GM21423 (cell line): ENCODE measurements around the gene SELPLG.
"Not testable (repeated sequence)": the region's sequence is repeated elsewhere in the genome, so short reads cannot be mapped to it uniquely, and the experiment has no call there.

Experiments
- ATAC-seq: cut with Tn5 transposase; IDR thresholded peaks from one replicate; pipeline ENCODE4 v1.9.1; 2021; ENCODE audit warnings: mild to moderate bottlenecking, moderate library complexity; ENCODE audit not compliant: unreplicated experiment

SELPLG gene

DNA sequence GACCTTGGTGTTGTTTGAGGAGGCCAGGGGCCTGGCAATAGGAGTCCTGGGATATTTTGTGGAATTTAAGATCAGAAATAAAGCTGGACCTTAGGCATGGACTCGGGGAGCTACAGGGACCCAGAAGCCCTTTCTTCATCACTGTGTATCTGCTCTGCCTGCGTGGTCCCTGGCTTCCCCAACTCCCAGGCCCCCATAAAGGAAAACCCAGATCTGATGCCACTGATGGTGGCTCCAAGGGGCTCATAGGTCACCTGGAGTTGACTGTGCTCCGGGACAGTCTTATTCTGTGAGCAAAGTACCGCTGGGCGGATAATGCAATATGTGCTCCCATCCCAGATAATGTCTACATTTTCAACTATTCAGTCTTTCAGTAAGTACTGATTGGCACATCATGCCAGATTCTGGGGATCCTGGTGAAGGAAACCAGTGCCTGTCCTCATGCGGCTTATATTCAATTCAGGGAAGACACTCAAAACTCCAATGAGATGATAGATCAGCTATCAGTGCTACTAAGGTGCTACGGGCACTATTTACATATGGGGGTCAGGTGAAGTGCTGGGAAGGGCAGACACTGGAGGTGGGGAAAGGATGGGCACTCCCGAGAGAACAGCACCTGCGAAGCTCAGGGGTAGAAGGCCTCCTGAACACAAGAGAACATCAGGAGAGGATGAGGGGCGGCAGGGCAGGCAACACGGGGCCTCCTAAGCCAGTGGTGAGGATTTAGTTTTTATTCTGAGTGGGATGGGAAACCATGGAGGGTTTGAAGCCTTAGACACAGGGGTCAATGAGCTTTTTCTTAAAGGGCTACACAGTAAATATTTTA is 5.5 kb upstream of the SELPLG start:
- ATAC-seq, result no peak

DNA sequence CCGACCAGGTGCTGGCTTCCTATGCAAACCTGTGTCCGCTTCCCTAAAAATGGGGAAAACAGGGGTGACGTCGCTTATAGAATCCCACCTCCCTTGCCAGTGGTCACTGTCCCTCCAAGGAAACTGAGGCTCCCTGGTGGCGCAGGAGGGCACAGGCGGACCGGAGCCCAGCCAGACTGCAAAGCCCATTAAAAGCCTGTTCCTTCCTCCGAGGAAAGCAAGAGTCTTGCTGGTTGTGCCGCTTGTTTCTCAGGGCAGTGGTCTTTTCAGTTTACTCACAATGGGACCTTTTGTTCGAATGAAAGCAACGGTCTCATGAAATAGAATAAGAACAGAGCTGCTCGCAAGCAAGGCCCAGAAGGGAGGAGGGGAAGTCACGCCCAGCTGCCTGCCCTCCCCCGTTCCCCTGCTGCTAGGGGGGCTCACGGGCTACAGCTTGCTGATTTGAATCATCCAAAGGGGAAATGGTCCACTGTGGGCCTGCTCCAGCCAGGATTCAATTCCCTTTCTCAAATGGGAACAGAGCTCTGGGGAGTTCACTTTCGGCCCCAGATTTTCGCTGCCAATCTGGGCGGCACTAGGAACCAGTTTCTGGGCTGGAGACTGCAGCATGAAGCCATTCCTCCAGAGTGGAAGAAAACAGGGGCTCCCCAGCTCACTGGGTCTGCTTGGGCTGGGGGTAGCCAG is 4.6 kb upstream of the SELPLG start:
- ATAC-seq, result no peak

DNA sequence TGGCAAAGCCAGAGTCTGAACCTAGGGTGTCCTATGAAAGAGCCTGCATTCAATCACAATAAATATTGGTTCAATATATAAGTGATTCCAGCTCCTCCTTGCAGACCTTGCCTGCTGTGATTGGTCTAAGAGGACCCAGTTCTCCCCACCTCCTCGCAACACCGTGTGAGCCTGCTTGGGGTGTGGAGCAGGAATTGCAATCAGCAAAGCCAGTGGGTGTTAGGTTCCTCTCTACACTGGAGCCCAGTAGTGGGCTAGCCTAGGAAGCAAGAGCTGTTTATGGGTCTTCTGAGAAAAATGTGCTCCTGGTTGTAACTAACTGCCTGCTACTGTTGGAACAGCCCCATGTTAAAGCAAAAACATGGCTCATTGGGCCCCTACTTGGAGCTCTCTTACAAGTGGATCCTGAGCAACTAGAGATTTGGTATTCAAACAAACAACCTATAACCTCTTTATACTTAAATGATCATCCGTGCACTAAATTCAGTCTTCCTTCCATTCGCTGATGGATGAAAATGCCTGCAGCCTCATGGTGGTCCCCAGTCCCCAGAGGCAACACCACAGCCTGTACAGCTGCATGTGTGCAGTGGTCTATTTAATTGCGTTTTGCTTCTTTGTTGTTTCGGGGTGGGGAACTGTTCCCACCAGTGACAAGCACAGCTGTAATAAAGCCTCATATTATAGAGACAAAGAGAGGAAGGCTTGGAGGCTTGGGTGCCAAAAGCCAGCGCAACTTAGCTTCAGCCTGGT is 3.7 kb upstream of the SELPLG start:
- no peak for ATAC-seq

DNA sequence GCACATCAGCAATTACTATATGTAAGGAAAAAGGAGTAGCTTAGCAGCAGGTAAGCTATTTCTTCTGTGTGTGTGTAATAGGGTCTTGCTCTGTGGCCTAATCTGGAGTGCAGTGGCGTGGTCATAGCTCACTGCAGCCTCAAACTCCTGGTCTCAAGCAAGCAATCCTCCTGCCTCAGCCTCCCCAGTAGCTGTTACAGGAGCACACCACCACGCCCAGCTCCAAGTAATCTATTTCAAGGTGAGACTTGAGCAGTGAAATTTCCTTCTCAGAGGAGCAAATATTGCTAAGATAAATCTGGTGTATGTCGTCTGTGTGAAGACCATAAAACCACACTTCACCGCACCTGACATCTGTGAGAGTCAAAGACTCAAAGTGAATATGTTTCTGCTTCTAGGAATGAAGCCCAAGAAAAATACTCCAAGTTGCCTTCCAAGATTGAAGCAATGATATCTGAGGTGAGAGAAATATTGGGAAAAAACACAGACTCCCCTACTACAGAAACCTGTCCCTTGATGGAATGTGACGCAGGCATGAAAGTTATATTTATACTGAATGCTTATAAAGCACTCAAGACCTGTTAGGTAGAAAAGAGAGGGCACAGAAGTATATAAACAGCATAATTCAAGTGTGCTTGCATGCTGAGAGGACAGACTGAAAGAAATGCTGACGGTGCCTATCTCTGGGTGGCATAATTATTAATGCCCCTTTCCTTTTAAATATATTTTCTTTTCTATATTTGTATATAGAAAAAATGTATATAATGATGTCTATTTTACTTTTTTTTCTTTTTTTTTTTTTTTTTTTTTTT is 2.5 kb upstream of the SELPLG start:
- no peak for ATAC-seq

DNA sequence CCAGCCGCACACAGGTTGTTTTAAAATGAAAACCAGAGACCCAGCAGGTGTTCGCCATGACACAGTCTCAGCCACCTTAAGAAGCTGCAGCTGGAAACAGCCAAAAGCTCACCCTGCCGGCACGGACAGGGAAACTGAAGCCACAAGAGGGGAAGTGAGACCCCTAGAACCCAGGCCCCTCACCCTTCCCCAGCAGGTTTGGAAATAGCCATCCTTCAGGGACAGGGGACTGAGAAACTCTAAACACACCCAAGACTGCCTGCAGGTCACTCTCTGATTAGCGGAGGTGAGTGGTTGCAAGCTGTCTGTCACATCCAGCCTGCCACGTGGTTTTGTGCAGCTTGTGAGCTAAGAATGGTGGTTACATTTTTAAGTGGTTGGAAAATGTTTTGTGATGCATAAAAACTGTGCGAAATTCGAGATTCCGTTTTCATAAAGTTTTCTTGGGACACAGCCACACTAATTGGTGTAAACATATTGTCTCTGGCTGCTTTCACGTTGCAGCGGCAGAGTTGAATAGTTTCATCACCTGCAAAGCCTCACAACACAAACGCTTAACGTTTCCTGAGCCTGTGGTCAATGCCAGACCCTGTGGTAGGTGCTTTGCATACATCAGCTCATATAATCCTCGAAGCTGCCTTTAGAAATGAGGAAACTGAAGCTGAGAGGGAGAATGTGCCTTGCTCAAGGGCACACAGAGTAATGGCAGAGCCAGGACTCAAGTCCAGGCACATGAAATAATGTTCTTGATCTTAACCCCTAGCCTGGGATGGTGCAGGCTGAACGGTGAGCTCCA is 1.7 kb upstream of the SELPLG start:
- peak; percentile 46 for ATAC-seq

DNA sequence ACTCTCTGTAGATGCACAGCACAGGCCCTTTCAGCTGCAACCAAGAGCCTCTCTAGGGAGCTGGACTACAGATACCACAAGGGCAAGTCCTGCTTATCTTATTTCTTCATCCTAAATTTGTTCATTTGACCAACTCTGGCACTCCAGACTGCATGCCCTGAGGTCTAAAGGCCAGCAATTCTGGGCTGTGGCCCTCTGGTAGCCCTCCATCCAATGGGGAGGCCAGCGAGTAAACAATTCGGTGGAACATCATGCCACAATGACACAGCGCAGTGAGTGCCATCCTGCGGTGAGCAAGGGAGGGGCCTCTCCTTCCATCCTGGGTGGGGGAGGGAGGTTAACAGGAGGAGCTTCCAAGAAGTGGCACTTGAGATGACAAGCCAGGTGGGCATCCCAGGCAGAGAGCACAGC is 652 bp upstream of the SELPLG start:
- no peak for ATAC-seq

DNA sequence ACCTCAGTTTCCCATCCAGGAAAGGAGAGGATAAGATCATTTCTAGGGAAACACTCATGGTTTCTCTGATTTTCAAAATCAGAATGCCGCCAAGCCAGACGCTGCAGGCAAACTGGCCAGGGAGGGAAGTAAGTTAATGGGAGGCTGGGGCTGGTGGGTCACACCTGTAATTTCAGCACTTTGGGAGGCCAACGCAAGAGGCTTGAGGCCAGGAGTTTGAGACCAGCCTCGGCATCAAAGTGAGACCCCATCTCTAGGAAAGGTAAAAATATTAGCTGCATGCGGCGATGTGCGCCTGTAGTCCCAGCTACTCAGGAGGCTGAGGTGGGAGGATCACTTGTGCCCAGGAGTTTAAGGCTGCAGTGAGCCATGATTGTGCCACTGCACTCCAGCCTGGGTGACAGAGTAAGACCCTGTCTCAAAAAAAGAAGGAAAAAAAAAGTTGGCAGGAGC is 587 bp downstream of the SELPLG start:
- ATAC-seq, result no peak

DNA sequence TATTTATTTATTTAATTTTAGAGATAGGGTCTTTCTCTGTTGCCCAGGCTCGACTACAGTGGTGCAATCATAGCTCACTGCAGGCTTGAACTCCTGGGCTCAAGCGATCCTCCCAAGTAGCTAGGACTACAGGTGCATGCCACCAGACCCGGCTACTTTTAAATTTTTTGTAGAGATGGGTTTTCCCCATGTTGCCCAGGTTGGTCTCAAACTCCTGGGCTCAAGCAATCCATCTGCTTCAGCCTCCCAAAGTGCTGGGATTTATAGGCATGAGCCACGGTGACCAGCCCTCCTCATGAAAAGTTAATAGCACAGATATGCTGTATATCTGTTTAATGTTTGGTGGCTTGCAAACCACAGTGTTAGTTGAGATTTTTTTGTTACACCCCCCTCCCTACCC is 2.4 kb downstream of the SELPLG start:
- ATAC-seq, result not testable (repeated sequence)

DNA sequence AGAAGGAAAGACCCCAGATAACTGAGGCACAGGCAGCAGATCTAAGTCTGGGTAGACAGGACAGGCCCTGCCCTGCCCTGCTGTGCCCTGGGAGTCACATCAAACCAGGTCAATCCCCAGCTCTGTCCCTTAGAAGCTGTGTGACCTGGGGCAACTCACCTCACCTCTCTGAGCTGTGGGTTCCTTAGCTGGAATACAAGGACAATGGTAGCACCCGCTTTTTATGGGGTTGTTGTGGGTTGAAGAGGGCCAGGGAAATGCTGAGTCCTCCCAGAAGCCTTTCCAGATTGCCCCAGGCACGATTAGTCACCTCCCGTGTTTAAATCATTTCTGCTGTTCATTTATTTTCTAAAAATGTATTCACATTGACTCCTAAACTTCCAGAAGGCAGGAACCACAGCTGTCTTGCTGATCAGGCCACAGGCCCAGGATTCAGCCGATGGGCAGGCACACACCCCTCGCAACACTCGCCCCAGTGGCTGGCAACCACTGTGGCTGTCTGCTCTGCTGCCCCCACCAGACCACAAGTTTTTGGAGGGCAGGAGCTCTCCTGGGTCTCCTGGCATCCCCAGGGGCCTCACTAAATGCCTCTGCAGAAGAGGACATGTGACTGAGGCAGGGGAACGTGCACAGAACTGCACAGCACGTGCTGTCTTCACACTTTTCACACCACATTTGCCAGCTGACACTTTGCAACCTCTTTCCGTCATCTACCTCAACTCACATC is 3.0 kb downstream of the SELPLG start:
- ATAC-seq, result no peak

DNA sequence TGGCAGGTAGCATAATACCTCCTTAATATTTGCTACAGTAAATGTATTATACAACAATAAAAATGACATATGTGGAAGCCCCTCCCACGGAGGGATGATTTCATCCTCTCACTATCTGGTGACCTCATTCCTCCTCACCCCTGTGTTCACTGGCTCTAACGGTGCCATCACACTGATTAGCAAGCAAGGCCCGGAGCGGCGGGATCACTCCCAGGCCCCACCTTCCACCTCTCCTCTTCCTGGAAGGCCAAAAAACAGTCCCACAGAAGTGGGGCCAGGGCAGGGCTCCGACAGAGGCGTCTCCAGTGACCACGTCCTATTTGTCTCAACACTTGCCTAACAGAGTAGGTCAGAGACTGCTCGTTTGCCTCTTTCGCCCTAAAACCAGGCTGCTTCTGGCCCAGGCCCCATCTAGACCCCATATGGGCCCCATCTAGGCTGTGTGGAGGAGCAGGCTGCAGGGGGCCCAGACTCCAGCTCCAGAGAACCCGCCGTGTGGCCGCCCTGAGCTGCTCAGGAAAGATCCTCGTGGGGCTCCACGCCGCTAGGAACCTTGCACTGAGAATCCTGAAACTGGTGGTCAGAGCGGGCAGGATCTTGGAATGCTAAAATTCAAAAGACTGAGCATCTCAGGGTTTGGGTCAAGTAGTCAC is 3.7 kb downstream of the SELPLG start:
- no peak for ATAC-seq

DNA sequence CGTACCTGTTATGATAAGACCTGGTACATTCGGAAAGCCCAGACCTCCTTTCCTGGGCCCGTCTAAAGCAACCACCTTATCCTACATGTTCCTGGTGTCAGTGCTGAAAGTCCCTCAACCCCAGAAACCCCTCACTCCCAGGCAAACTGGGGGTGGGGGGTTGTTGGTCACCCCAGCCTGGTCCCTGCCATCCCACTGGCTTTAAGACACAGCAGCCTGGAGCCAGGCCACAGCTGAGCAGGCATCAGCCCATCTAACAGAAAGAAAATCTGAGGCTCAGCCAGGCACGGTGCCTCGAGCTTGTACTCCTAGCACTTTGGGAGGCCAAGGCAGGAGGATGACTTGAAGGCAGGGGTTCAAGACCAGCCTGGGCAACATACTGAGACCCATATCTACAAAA is 4.5 kb downstream of the SELPLG start:
- no peak for ATAC-seq

DNA sequence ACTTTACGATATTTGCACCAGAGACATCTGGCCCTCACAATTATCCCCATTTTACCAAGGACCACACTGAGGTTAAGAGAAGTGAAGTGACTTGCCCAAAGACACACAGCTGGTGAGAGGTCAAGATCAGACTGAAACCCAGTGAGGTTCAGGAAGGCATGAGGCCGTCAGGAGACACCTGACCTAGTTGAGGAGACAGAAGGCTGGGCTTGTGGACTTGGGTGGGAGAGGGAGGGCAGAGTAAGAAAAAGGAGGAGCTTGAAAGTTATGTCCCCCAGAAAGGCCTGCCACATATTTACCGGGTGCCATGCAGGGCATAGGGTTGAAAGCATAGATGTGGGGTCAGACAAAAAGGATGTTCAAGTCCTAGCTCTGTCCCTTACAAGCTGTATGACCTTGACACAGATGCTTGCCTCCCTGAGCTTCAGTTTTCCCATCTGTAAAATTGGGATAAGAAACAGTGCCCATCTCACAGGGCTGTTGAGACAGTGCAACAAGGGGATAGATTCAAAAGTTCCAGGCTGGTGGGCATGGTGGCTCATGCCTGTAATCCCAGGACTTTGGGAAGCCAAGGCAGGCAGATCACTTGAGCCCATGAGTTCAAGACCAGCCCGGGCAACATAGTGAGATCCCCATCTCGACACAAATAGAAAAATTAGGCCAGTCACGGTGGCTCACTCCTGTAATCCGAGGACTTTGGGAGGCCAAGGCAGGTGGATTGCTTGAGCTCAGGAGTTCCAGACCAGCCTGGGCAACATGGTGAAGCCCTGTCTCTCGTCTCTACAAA is 6.4 kb downstream of the SELPLG start:
- no peak for ATAC-seq

DNA sequence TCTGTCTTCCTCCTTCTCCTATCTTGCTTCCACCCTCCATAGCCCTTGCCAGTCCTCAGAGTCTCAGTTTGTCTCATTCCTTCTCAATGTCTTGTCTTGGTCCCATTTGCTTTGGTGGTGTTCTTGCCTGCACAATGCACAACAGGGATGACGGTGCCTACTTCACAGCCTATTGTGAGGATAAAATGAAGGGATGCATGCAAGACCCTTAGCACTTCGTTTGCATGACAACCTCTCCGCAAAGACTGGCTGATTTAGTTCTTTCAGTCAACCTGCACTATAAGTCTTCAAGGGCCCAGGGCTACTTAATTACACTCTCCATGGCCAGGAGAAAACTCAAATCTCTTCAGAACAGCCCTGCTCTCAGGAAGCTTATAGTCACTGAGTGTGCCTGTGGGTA is 8.5 kb downstream of the SELPLG start:
- no peak for ATAC-seq

DNA sequence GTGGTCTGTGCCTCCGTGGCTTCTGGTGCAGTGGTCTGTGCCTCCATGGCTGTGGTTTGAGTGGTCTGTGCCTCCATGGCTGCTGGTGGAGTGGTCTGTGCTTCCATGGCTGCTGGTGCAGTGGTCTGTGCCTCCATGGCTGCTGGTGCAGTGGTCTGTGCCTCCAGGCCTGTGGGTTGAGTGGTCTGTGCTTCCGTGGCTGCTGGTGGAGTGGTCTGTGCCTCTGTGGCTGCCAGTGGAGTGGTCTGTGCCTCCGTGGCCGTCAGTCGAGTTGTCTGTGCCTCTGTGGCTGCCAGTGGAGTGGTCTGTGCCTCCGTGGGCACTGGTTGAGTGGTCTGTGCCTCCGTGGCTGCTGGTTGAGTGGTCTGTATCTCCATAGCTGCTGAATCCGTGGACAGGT is 10.1 kb downstream of the SELPLG start:
- no peak for ATAC-seq

DNA sequence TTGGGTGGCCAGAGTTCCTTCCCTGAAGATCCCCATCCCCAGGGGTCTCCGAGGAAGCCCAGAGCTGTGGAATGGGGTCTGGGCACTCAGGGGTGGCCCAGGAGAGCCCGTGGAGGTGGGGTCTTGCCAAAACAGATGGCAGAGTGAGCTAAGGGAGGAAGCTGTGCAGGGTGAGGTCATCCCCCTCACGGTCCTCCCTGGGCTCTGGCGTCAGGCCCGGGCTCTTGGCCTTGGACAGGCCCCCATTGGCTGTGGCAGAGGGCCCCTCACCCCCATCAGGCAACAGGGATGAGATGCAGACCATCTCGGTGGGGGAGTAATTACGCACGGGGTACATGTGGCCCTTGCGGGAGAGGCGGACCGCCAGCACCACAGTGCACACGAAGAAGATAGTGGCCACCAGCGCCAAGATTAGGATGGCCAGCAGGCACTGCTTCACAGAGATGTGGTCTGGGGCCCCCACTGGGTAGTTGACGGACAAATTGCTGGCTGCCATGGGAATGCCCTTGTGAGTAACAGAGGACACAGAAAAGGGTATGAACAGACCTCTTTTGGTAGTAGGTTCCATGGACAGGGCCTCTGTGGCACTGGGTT is 10.7 kb downstream of the SELPLG start:
- no peak for ATAC-seq

DNA sequence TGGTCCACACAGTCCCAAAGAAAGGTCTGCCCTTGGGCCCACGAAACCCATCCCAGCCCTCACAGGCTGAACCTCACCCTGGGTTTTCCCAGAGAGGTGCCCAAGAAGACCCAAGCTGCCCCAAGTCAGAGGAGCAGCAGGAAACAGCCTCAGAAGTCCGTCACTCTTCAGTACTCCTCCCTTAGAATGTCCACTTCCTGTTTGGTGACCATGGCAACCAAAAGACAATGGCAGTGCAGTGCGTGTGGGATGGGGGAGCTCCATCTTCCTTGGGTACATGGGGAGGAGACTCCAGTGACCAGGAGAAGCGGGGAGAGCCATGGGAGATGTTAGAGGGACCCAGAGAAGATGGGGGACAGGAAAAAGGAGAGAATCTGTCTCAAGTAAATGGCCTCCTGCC is 11.3 kb downstream of the SELPLG start:
- ATAC-seq, result no peak

DNA sequence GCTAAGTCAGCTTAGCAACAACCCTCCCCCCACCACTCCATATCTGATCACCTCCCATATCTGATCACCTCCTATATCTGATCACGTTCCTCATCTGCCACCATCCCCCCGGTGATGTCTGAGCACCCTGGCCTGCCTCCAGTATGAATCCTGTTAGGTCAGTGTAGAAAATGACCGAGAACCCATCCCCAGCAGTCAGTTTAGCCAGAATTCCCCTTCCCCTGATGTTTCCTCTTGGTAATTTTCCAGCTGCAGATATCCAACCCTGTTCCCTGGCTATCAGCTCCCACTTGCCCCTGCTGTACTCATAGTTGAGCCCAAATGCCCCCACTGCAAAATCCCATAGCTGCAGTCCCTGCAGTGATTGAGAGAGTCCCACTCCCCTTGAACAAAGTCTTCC is 12.5 kb downstream of the SELPLG start:
- no peak for ATAC-seq
